Measurements from ENCODE around the gene ST6GAL1. TPM values are rescaled to one million over a fixed set of nuclear protein-coding genes. Genes with fewer than 3 reads are reported as not detected.

The ST6GAL1 gene
- total and polyA plus RNA-seq, 2 experiments from 2014 or later, result 64.3 to 123 TPM

DNA sequence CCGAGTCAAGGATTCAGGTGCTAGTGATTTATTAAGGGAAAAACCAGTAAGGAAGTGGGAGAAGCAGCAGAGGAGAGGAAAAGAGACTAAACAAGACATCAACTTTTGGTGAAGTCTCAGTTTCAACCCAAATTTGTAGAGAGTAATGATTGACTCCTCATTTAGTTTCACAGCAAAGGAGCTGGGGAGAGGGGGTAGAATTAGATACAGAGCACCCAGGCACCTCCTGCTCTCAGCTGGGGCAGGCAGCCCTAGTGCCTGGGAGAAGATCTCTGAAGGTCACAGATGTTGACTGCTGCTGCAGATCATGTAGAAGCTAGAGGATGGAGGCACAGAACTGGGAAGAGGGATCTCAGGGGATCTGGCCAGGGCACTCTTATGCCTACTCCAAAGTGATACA is 179.8 kb downstream of the ST6GAL1 start:
- no peaks in the 10 kb centered on the region for H3K36me3 ChIP-seq
- H3K4me3 ChIP-seq, result no peak overlapping the region
- no peaks in the 10 kb centered on the region for H3K9me3 ChIP-seq (ENCODE audit: low read depth)
- TF ChIP-seq, protein P1, sequence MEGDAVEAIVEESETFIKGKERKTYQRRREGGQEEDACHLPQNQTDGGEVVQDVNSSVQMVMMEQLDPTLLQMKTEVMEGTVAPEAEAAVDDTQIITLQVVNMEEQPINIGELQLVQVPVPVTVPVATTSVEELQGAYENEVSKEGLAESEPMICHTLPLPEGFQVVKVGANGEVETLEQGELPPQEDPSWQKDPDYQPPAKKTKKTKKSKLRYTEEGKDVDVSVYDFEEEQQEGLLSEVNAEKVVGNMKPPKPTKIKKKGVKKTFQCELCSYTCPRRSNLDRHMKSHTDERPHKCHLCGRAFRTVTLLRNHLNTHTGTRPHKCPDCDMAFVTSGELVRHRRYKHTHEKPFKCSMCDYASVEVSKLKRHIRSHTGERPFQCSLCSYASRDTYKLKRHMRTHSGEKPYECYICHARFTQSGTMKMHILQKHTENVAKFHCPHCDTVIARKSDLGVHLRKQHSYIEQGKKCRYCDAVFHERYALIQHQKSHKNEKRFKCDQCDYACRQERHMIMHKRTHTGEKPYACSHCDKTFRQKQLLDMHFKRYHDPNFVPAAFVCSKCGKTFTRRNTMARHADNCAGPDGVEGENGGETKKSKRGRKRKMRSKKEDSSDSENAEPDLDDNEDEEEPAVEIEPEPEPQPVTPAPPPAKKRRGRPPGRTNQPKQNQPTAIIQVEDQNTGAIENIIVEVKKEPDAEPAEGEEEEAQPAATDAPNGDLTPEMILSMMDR (IDR thresholded peaks at IDR 0.05; ENCODE audit: low read depth, low read length), result no peak
- no peak for DNase-seq (ENCODE audit: low read depth in 1 of 2, low spot score in 1 of 2)
- H3K4me1 ChIP-seq (ENCODE audit: low read depth), result no peaks in the 10 kb centered on the region
- no peaks in the 10 kb centered on the region for H3K27me3 ChIP-seq
- no peak overlapping the region for H3K27ac ChIP-seq

DNA sequence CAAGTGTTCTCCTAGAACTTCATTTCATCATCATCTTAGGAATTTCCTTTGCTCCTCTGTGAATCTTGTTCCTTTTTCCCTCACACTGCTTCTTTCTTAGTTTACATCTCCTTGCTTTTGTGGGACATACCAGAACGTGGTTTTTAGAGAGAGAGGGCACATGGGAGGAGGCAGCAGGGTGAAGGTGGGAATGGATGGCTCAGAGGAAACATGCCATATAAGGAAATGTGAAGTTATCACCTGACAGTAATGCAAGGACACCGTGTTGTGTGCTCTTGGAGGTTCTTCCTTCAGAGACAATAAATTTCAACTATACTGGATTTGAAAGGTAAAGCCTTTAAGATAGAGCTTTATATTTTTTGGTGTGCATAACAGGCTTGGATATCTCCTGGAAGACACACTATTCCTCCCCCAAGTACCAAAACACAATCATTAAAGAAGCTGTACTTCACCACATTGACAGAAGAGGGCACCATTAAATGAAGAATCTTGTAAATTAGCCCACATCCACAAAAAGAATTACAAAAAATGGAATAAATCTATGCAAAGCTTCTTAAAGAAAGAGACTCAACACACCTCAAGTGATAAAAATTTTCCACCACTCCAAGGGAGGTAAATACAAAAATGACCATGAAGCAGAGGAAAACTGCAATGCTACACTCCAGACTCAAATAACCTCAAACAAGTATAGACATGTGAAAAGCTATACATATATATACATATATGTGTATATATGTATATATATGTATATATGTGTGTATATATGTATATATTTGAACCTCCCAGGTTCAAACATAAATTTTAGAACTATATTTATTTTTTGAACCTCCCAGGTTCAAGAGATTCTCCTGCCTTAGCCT is 182.8 kb downstream of the ST6GAL1 start:
- Histone ChIP-seq H3K4me1 (ENCODE audit: low read depth) (no peaks in the 10 kb centered on the region), H3K4me3 (no peak overlapping the region), H3K27ac (no peak overlapping the region), H3K27me3 (no peaks in the 10 kb centered on the region), H3K36me3 (no peaks in the 10 kb centered on the region), H3K9me3 (ENCODE audit: low read depth) (no peaks in the 10 kb centered on the region)
- TF ChIP-seq, protein P1 (IDR thresholded peaks at IDR 0.05; ENCODE audit: low read depth, low read length), result peak; percentile 50
- peak in 1 of 2 donors; percentile 58 for DNase-seq (ENCODE audit: low read depth in 1 of 2, low spot score in 1 of 2)

DNA sequence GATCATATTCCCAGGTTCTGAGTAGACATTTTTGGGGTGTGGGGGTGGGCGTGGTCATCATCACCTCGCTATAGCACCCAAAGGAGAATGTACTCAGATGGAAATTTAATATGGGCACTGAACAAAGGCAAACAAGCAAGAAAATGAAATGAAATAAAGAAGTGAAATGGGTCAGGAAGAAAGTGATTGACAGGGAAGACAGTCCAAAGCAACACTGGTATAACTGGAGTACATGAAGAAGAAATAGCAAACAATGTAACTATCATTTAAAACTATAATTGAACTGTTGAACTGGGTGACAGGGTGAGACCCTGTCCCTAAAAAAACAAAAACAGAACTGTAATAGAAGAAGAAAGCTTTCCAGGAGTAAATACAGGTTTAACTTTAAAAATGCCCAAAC is 184.2 kb downstream of the ST6GAL1 start:
- TF ChIP-seq, protein P1 (IDR thresholded peaks at IDR 0.05; ENCODE audit: low read depth, low read length), result no peak

DNA sequence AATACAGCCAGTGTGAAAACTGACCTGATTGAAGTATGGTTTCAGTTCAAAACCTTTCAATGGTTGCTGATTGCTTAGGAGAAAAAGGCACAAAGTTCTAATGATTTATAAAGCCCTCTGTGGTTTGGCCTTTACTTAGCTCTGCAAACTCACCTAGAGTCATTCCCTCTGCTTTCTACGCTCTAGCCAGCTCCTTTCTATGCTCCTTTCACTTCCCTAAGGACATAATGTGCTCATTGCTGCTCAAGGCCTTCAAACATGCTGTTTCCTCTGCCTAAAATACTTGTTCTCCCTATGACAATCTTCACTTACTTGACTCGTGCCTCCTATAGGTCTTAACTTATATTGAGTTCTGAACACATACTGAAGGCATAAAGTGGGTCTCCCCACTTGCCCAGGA is 190.0 kb downstream of the ST6GAL1 start:
- Histone ChIP-seq H3K9me3 (ENCODE audit: low read depth) (no peaks in the 10 kb centered on the region), H3K4me3 (no peak overlapping the region), H3K36me3 (no peaks in the 10 kb centered on the region), H3K27ac (no peak overlapping the region), H3K4me1 (ENCODE audit: low read depth) (no peaks in the 10 kb centered on the region), H3K27me3 (no peaks in the 10 kb centered on the region)
- DNase-seq (ENCODE audit: low read depth in 1 of 2, low spot score in 1 of 2), result no peak
- TF ChIP-seq, protein P1 (IDR thresholded peaks at IDR 0.05; ENCODE audit: low read depth, low read length), result no peak

More for the DNA sequence above, 184.2 kb downstream of the ST6GAL1 start:
- no peaks in the 10 kb centered on the region for H3K27me3 ChIP-seq
- H3K4me1 ChIP-seq (ENCODE audit: low read depth), result no peaks in the 10 kb centered on the region
- DNase-seq (ENCODE audit: low read depth in 1 of 2, low spot score in 1 of 2), result no peak
- H3K9me3 ChIP-seq (ENCODE audit: low read depth), result no peaks in the 10 kb centered on the region
- H3K36me3 ChIP-seq, result no peaks in the 10 kb centered on the region
- H3K4me3 ChIP-seq, result no peak overlapping the region
- no peak overlapping the region for H3K27ac ChIP-seq

DNA sequence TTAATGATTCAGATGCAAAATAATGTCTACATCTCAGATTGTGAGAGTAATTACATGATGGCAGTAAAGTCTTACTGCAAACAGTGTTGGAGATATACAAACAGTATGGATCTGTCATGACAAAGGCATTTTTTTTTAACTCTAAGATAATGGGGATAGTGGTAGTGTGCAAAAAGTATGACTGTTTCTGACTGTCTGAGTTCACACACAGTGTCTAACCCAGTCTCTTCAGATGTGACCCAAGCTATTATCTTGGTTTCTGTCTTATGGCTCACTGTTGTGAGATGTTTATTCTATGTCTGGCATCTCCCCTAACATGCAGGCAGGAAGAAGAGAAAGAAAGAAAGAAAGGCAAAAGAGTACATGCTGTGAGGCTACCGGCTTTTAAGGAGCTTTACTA is 191.9 kb downstream of the ST6GAL1 start:
- no peak for DNase-seq (ENCODE audit: low read depth in 1 of 2, low spot score in 1 of 2)
- no peaks in the 10 kb centered on the region for H3K36me3 ChIP-seq
- H3K4me3 ChIP-seq, result no peak overlapping the region
- no peaks in the 10 kb centered on the region for H3K4me1 ChIP-seq (ENCODE audit: low read depth)
- H3K9me3 ChIP-seq (ENCODE audit: low read depth), result no peaks in the 10 kb centered on the region
- H3K27ac ChIP-seq, result no peak overlapping the region
- H3K27me3 ChIP-seq, result no peaks in the 10 kb centered on the region
- TF ChIP-seq, protein P1 (IDR thresholded peaks at IDR 0.05; ENCODE audit: low read depth, low read length), result no peak
